ENCODE results near the gene FAM200A. TPM values are rescaled to one million over a fixed set of nuclear protein-coding genes. Genes with fewer than 3 reads are reported as not detected.

The FAM200A gene
- total and polyA plus RNA-seq, 2 of the 13 experiments (the other 11 are each of a cell fraction or from before 2014, with no cell fraction given): 4.7 to 6.3 TPM

DNA sequence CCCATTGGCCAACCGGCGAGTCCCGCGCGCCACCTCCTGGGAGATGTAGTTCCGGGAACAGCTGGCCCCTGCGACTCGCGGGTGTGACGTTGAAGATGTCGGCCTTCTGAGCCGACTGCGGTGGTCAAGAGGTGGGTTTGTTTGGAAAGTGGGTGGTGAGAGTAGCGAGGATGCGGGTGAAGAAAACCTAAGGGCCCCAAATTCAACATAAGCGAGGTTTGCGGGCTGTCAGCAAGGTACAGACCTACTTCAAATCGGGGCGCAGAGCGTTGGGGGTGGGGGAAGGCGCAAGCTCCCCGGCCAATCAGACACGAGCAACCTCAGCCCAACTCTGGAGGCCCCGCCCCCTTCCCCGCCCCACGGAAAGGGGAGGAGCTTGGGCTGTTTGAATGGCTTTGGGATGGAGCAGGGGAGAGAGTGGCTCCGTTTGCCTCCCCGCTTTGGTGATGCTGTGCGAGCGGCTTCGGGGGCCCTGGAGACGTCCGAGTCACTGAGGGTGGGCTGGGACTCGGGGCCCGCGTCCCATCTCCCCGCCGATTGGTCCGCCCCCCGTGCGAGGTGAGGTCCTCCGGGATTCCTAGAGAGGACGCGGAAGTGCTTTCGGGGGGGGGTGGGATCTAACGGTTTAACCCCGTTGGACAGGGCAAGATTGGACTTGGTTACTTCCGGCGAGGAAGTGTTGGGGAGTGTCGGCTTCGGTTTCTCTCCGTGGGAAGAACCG lies 47.2 kb downstream of the FAM200A start, which contains the start of gene ZKSCAN5 (continued):
- TF ChIP-seq, protein P1, sequence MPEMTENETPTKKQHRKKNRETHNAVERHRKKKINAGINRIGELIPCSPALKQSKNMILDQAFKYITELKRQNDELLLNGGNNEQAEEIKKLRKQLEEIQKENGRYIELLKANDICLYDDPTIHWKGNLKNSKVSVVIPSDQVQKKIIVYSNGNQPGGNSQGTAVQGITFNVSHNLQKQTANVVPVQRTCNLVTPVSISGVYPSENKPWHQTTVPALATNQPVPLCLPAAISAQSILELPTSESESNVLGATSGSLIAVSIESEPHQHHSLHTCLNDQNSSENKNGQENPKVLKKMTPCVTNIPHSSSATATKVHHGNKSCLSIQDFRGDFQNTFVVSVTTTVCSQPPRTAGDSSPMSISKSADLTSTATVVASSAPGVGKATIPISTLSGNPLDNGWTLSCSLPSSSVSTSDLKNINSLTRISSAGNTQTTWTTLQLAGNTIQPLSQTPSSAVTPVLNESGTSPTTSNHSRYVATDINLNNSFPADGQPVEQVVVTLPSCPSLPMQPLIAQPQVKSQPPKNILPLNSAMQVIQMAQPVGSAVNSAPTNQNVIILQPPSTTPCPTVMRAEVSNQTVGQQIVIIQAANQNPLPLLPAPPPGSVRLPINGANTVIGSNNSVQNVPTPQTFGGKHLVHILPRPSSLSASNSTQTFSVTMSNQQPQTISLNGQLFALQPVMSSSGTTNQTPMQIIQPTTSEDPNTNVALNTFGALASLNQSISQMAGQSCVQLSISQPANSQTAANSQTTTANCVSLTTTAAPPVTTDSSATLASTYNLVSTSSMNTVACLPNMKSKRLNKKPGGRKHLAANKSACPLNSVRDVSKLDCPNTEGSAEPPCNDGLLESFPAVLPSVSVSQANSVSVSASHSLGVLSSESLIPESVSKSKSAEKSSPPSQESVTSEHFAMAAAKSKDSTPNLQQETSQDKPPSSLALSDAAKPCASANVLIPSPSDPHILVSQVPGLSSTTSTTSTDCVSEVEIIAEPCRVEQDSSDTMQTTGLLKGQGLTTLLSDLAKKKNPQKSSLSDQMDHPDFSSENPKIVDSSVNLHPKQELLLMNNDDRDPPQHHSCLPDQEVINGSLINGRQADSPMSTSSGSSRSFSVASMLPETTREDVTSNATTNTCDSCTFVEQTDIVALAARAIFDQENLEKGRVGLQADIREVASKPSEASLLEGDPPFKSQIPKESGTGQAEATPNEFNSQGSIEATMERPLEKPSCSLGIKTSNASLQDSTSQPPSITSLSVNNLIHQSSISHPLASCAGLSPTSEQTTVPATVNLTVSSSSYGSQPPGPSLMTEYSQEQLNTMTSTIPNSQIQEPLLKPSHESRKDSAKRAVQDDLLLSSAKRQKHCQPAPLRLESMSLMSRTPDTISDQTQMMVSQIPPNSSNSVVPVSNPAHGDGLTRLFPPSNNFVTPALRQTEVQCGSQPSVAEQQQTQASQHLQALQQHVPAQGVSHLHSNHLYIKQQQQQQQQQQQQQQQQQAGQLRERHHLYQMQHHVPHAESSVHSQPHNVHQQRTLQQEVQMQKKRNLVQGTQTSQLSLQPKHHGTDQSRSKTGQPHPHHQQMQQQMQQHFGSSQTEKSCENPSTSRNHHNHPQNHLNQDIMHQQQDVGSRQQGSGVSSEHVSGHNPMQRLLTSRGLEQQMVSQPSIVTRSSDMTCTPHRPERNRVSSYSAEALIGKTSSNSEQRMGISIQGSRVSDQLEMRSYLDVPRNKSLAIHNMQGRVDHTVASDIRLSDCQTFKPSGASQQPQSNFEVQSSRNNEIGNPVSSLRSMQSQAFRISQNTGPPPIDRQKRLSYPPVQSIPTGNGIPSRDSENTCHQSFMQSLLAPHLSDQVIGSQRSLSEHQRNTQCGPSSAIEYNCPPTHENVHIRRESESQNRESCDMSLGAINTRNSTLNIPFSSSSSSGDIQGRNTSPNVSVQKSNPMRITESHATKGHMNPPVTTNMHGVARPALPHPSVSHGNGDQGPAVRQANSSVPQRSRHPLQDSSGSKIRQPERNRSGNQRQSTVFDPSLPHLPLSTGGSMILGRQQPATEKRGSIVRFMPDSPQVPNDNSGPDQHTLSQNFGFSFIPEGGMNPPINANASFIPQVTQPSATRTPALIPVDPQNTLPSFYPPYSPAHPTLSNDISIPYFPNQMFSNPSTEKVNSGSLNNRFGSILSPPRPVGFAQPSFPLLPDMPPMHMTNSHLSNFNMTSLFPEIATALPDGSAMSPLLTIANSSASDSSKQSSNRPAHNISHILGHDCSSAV (CRISPR knock-in tag; IDR thresholded peaks at IDR 0.05; ENCODE audit: borderline replicate concordance): no peak
- TF ChIP-seq MEIS2 (CRISPR knock-in tag; IDR thresholded peaks at IDR 0.05): no peak
- no peak for TF ChIP-seq ATRX (CRISPR knock-in tag; IDR thresholded peaks at IDR 0.05; ENCODE audit: borderline replicate concordance)
- no peak for TF ChIP-seq HNRNPUL1 (IDR thresholded peaks at IDR 0.05; ENCODE audit: low read depth, low read length)
- no peak for TF ChIP-seq REPIN1 (CRISPR knock-in tag; IDR thresholded peaks at IDR 0.05; ENCODE audit: borderline replicate concordance, low read depth)
- TF ChIP-seq NAIF1 (CRISPR knock-in tag; IDR thresholded peaks at IDR 0.05; ENCODE audit: borderline replicate concordance): peak; percentile 49; the same call in 1 of the 2 replicates
- TF ChIP-seq ZSCAN31 (CRISPR knock-in tag; IDR thresholded peaks at IDR 0.05; ENCODE audit: low read depth): peak; percentile 69; the same call in 1 of the 2 replicates
- TF ChIP-seq, protein P2, sequence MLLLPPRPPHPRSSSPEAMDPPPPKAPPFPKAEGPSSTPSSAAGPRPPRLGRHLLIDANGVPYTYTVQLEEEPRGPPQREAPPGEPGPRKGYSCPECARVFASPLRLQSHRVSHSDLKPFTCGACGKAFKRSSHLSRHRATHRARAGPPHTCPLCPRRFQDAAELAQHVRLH (CRISPR knock-in tag; IDR thresholded peaks at IDR 0.05; ENCODE audit: borderline replicate concordance, low read depth): peak; percentile 42; the same call in 1 of the 2 replicates
- TF ChIP-seq SP4 (CRISPR knock-in tag; IDR thresholded peaks at IDR 0.05): peak; percentile 49; the same call in 1 of the 2 replicates
- TF ChIP-seq, protein P3, sequence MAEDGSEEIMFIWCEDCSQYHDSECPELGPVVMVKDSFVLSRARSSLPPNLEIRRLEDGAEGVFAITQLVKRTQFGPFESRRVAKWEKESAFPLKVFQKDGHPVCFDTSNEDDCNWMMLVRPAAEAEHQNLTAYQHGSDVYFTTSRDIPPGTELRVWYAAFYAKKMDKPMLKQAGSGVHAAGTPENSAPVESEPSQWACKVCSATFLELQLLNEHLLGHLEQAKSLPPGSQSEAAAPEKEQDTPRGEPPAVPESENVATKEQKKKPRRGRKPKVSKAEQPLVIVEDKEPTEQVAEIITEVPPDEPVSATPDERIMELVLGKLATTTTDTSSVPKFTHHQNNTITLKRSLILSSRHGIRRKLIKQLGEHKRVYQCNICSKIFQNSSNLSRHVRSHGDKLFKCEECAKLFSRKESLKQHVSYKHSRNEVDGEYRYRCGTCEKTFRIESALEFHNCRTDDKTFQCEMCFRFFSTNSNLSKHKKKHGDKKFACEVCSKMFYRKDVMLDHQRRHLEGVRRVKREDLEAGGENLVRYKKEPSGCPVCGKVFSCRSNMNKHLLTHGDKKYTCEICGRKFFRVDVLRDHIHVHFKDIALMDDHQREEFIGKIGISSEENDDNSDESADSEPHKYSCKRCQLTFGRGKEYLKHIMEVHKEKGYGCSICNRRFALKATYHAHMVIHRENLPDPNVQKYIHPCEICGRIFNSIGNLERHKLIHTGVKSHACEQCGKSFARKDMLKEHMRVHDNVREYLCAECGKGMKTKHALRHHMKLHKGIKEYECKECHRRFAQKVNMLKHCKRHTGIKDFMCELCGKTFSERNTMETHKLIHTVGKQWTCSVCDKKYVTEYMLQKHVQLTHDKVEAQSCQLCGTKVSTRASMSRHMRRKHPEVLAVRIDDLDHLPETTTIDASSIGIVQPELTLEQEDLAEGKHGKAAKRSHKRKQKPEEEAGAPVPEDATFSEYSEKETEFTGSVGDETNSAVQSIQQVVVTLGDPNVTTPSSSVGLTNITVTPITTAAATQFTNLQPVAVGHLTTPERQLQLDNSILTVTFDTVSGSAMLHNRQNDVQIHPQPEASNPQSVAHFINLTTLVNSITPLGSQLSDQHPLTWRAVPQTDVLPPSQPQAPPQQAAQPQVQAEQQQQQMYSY (CRISPR knock-in tag; IDR thresholded peaks at IDR 0.05): no peak
- TF ChIP-seq ZNF124 (CRISPR knock-in tag; IDR thresholded peaks at IDR 0.05): no peak

Measured in HepG2 (cell line).